ENCODE data around the gene C1QTNF1.

GRCh38 chr17:79047923-79048825 is 24.2 kb downstream of the C1QTNF1 start:
- TF ChIP-seq CTCF (IDR thresholded peaks at IDR 0.05) = no peak
- no peak for TF ChIP-seq EP300 (IDR thresholded peaks at IDR 0.05)
- TF ChIP-seq POLR2AphosphoS5 (IDR thresholded peaks at IDR 0.05) = no peak
- no peak for TF ChIP-seq POLR2A (IDR thresholded peaks at IDR 0.05)

Data from suprapubic skin (tissue), 4 donors.